ENCODE measurements around the gene LAMC1.

DNA sequence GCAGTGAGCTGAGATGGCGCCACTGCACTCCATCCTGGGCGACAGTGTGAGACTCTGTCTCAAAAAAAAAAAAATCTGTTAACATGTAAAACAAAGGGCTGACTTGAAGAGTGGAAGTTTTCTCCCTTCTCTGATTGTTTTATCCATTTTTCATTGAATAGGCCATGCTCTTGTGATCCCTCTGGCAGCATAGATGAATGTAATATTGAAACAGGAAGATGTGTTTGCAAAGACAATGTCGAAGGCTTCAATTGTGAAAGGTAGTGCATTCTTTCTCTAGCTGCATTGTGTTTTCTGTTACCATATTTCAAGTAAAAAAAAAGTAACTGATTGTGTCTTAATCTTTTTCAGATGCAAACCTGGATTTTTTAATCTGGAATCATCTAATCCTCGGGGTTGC is 93.2 kb downstream of the LAMC1 start:
- TF ChIP-seq, protein P1, sequence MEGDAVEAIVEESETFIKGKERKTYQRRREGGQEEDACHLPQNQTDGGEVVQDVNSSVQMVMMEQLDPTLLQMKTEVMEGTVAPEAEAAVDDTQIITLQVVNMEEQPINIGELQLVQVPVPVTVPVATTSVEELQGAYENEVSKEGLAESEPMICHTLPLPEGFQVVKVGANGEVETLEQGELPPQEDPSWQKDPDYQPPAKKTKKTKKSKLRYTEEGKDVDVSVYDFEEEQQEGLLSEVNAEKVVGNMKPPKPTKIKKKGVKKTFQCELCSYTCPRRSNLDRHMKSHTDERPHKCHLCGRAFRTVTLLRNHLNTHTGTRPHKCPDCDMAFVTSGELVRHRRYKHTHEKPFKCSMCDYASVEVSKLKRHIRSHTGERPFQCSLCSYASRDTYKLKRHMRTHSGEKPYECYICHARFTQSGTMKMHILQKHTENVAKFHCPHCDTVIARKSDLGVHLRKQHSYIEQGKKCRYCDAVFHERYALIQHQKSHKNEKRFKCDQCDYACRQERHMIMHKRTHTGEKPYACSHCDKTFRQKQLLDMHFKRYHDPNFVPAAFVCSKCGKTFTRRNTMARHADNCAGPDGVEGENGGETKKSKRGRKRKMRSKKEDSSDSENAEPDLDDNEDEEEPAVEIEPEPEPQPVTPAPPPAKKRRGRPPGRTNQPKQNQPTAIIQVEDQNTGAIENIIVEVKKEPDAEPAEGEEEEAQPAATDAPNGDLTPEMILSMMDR (conservative IDR thresholded peaks at IDR 0.05; ENCODE audit: low read depth, low read length), result no peak
- no peak for TF ChIP-seq EZH2 (IDR thresholded peaks at IDR 0.05; ENCODE audit: low read length, unreplicated experiment)

Data from PC-3 (cell line).